Kidney (tissue), 14 donors: ENCODE data around the gene SERINC5. TPM values are rescaled to one million over a fixed set of nuclear protein-coding genes. Genes with fewer than 3 reads are reported as not detected.
"Not testable (repeated sequence)": the region's sequence is repeated elsewhere in the genome, so short reads cannot be mapped to it uniquely, and the experiment has no call there.

ENCODE experiments used
- DNase-seq, 5 donors: peaks; one replicate each; pipeline ENCODE4 v3.0.0-alpha.2; 2013 to 2020
- FAIRE-seq: peaks from 2 replicates; lab custom pipeline; 2012; peaks lifted over from hg19 to GRCh38; lab: Jason Lieb, UNC
- H3K27ac ChIP-seq, 2 donors: one replicate each; pipeline ENCODE4 v1.7.0; 2013; ENCODE audit warnings: low read depth in 2 of 2, low read length in 2 of 2, inconsistent platforms in 1 of 2
- H3K27me3 ChIP-seq: one replicate; pipeline ENCODE4 v1.7.1; 2013; ENCODE audit warnings: low read length, inconsistent platforms; ENCODE audit not compliant: control insufficient read depth, insufficient read depth
- H3K36me3 ChIP-seq, 3 donors: one replicate each; pipeline versions ENCODE4 v1.7.0 to v1.7.1; 2013; ENCODE audit warnings: low read length in 3 of 3, control low read depth in 1 of 3, inconsistent platforms in 1 of 3; ENCODE audit not compliant: insufficient read depth in 3 of 3, control insufficient read depth in 2 of 3
- H3K4me1 ChIP-seq, 3 donors: one replicate each; pipeline versions ENCODE4 v1.7.0 to v1.7.1; 2013; ENCODE audit warnings: low read length in 3 of 3, inconsistent platforms in 1 of 3, low read depth in 1 of 3; ENCODE audit not compliant: control insufficient read depth in 2 of 3, insufficient read depth in 2 of 3
- H3K4me3 ChIP-seq, 3 donors: one replicate each; pipeline versions ENCODE4 v1.7.0 to v1.8.1; 2013; ENCODE audit warnings: low read length in 3 of 3, control low read depth in 1 of 3, inconsistent platforms in 1 of 3
- H3K9ac ChIP-seq, 3 donors: one replicate each; pipeline versions ENCODE4 v1.7.0 to v1.7.1; 2013; ENCODE audit warnings: low read length in 3 of 3, control low read depth in 1 of 3, inconsistent platforms in 1 of 3
- H3K9me3 ChIP-seq, 3 donors: one replicate each; pipeline versions ENCODE4 v1.7.0 to v1.7.1; 2013; ENCODE audit warnings: low read length in 3 of 3, control low read depth in 1 of 3, inconsistent platforms in 1 of 3; ENCODE audit not compliant: control insufficient read depth in 2 of 3, insufficient read depth in 1 of 3
- intact Hi-C: fragments of 100-400 bp; cut with DNase I; formaldehyde crosslinking; loops from one replicate; pipeline ENCODE4 v1.11.1; 2022
- polyA plus RNA-seq: library from polyadenylated mRNA; stranded (reverse); fragments of 350-450 nt; fragmentation: Illumina TruSeq; extraction: RNeasy Lipid Tissue Mini Kit (QIAGEN cat#74804); gene quantifications from one replicate; pipeline ENCODE4 v1.2.3, GENCODE V29; 2014; ENCODE audit warnings: low read depth, low replicate concordance; ENCODE audit not compliant: insufficient read depth
- total RNA-seq: library from RNA; stranded (reverse); fragmentation: NEBNext Ultra II Directional; extraction: Animal tissue kit (Norgen Biotek cat#: 25700); gene quantifications from one replicate; pipeline ENCODE4 v1.2.1, GENCODE V29; 2021
- TF ChIP-seq, protein P1 (sequence below): IDR thresholded peaks from 3 replicates; pipeline ENCODE4 v1.5.1; 2012; ENCODE audit warnings: mild to moderate bottlenecking, moderate library complexity, borderline replicate concordance; ENCODE audit not compliant: insufficient read depth; ENCODE audit errors: extremely low read depth
- donor health status: control.
- donor health status: control.
- donor health status: control.
- donor health status: control.
- donor health status: control.
- donor health status: DM: yes; HTN: yes; CAD: no.
- donor health status: Normal renal cell carcinoma (clear cell type).

Gene SERINC5
- total and polyA plus RNA-seq, 2 donors from 2014 or later = 3.9 to 23.8 TPM

DNA sequence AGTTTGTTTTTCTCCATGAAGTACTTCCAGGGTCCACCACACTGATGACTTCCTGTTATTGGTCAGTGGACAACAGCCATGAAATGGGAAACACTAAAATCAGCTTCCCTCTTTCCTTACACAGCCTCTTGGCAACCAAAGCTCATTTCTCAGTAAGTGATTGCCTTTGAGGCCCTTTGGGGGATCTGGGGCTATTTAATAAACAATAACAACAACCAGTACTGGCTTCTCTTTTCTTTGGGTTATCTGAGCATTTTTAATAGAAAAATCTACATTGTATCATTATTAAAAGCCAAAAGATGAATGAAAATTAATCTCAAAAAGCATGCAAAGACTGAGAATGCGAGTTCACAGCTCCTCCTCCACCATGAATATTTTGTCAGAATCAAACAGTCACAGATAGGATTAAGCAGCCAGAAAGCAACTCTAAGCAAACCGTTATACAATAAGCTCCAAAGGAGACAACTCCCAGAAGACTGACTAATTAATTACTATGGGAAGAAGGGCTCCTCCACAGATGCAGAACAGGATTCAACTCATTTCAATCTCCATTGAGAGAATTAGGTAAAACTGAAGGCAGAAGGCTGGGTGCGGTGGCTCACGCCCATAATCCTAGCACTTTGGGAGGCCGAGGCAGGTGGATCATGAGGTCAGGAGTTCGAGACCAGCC is 68.3 kb downstream of the SERINC5 start:
- Histone ChIP-seq H3K4me1 (peaks cover 0 to 11% (median 5%) of the 10 kb centered on the region in 3 donors), H3K9me3 (no peaks in the 10 kb centered on the region), H3K9ac (no peak overlapping the region), H3K27me3 (no peaks in the 10 kb centered on the region), H3K36me3 (no peaks in the 10 kb centered on the region), H3K27ac (no peak overlapping the region), H3K4me3 (no peak overlapping the region)
- intact Hi-C loops = no loop called here
- TF ChIP-seq, protein P1, sequence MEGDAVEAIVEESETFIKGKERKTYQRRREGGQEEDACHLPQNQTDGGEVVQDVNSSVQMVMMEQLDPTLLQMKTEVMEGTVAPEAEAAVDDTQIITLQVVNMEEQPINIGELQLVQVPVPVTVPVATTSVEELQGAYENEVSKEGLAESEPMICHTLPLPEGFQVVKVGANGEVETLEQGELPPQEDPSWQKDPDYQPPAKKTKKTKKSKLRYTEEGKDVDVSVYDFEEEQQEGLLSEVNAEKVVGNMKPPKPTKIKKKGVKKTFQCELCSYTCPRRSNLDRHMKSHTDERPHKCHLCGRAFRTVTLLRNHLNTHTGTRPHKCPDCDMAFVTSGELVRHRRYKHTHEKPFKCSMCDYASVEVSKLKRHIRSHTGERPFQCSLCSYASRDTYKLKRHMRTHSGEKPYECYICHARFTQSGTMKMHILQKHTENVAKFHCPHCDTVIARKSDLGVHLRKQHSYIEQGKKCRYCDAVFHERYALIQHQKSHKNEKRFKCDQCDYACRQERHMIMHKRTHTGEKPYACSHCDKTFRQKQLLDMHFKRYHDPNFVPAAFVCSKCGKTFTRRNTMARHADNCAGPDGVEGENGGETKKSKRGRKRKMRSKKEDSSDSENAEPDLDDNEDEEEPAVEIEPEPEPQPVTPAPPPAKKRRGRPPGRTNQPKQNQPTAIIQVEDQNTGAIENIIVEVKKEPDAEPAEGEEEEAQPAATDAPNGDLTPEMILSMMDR = no peak
- FAIRE-seq (no peak), DNase-seq (no peak)

- H3K9ac ChIP-seq, H3K27ac ChIP-seq, FAIRE-seq, H3K27me3 ChIP-seq, DNase-seq, H3K9me3 ChIP-seq, H3K4me1 ChIP-seq, H3K4me3 ChIP-seq, H3K36me3 ChIP-seq, intact Hi-C loops: not testable (repeated sequence)
Observed at GRCh38 chr5:80185535-80185934, 70.3 kb downstream of the SERINC5 start.

DNA sequence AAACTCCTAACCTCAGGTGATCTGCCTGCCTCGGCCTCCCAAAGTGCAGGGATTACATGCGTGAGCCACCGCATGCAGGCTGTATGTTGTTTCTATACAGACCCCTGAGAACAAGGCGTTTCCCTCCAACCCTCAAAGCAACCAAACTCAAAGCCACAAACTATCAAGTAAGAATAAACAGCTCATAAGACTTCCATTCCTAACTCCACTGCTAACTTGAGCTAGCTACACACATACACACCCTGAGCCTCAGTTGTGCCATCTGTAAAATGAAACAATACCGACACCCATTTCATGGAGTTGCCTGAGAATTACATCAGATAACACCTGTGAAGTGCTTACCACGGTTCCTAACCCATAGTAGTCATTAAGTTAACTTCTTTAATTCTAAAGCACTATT is 70.8 kb downstream of the SERINC5 start:
- Histone ChIP-seq H3K9me3 (no peaks in the 10 kb centered on the region), H3K27me3 (no peaks in the 10 kb centered on the region), H3K4me3 (no peak overlapping the region), H3K36me3 (no peaks in the 10 kb centered on the region), H3K27ac (no peak overlapping the region), H3K4me1 (peaks cover 2 to 7% (median 5%) of the 10 kb centered on the region in 3 donors), H3K9ac (no peak overlapping the region)
- TF ChIP-seq, protein P1 = no peak
- DNase-seq = no peak
- intact Hi-C loops = no loop called here
- FAIRE-seq = no peak

DNA sequence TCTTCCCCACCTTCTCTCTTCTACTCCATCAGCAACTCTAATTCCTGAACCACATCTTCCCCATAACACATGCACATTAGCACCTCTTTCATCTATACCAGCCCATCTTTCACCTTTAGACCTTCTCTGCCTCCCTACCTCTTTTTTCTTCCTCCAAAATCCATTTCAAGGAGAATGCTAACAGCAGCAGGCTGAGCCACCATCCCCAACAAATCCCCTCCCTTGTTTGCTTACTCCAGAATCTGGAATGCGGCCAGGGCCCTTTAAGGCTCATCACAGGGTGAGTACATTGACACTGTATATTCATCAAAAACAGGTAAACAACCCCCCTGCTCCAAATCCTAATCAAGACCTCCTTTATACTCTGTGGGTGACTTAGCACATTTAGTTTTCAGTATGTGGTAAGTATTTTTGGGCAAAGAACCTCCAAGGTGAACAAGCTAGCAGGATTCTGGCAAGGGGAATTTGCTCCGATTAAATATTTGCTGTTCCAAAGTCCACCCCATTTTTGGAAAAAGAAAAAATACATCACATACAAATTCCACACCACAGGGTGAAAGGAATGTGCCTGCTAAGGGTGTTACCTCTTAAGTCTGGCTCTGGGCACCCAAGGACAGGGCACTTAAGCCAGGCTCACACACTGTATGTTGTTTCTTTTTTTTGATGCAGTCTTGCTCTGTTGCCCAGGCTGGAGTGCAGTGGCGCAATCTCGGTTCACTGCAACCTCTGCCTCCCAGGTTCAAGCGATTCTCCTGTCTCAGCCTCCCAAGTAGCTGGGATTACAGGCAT is 71.4 kb downstream of the SERINC5 start:
- intact Hi-C loops = no loop called here
- H3K4me3 ChIP-seq = no peak overlapping the region
- TF ChIP-seq, protein P1 = no peak
- FAIRE-seq = no peak
- H3K27me3 ChIP-seq = no peaks in the 10 kb centered on the region
- no peak for DNase-seq
- H3K36me3 ChIP-seq = no peaks in the 10 kb centered on the region
- H3K27ac ChIP-seq = no peak overlapping the region
- H3K9ac ChIP-seq = no peak overlapping the region
- H3K9me3 ChIP-seq = no peaks in the 10 kb centered on the region
- peaks cover 2 to 7% (median 5%) of the 10 kb centered on the region in 3 donors for H3K4me1 ChIP-seq

DNA sequence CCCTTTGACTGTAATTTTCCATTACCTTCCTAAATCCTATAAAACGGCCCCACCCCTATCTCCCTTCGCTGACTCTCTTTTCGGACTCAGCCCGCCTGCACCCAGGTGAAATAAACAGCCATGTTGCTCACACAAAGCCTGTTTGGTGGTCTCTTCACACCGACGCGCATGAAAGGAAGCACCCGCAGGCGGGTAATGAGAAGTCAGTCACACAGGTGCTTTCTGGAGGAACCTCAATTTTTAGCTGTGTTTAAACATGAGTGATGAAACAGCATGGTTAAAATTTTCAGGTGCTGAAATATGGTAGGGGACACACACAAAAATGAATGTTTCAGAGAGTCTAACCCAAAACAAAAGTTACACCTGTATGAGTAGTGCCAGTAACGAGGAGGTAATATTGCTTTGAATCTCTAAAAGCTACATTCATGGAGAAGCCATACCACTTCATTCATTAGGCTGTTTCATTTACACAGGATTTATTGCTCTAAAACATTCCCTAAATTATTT is 72.1 kb downstream of the SERINC5 start:
- DNase-seq, intact Hi-C loops, H3K4me3 ChIP-seq, H3K27me3 ChIP-seq, H3K9ac ChIP-seq, FAIRE-seq, H3K9me3 ChIP-seq, H3K27ac ChIP-seq, H3K36me3 ChIP-seq, H3K4me1 ChIP-seq: not testable (repeated sequence)
